ENCODE data around the gene NAT9. TPM values are rescaled to one million over a fixed set of nuclear protein-coding genes. Genes with fewer than 3 reads are reported as not detected.
A peak's percentile ranks its signal among the peaks of the same experiment; 100 is the strongest.

Gene NAT9
- total and polyA plus RNA-seq, 2 experiments from 2014 or later = 37.3 to 37.5 TPM

- no peak overlapping the region for H2AFZ ChIP-seq
- no peak overlapping the region for H3K27ac ChIP-seq (ENCODE audit: low read depth)
- H3K27me3 Mint-ChIP-seq (ENCODE audit: insufficient read depth, low read depth, poor library complexity) = peaks cover 30% of the 10 kb centered on the region
- H4K20me1 ChIP-seq (replicated peaks; ENCODE audit: insufficient read depth) = no peaks in the 10 kb centered on the region
- H3K36me3 Mint-ChIP-seq (ENCODE audit: low read depth) = no peaks in the 10 kb centered on the region
- no peak overlapping the region for H3K4me3 ChIP-seq
- no peaks in the 10 kb centered on the region for H3K36me3 ChIP-seq (ENCODE audit: insufficient read depth)
- TF ChIP-seq ETS1 (IDR thresholded peaks at IDR 0.05) (0 out of 2 replicates have a peak, but pooled peaks have one; percentile 17), STAT1 (IDR thresholded peaks at IDR 0.05; ENCODE audit: unreplicated experiment) (no peak), ZNF462 (CRISPR knock-in tag; IDR thresholded peaks at IDR 0.05) (no peak), ZNF331 (CRISPR knock-in tag; IDR thresholded peaks at IDR 0.05; ENCODE audit: low read depth) (no peak)
- H3K9me2 ChIP-seq (ENCODE audit: insufficient read depth) = no peaks in the 10 kb centered on the region
- peaks cover 41% of the 10 kb centered on the region for H3K4me1 ChIP-seq (ENCODE audit: insufficient read depth)
- no peaks in the 10 kb centered on the region for H3K79me2 ChIP-seq (replicated peaks; ENCODE audit: insufficient read depth)
- no peak overlapping the region for H3K4me3 Mint-ChIP-seq
- no peaks in the 10 kb centered on the region for H3K9me3 Mint-ChIP-seq
- H3K4me2 ChIP-seq = peak overlapping the region; percentile 48; the same call in 1 of the 2 replicates
- ATAC-seq = no peak
- H3K27ac Mint-ChIP-seq = no peak overlapping the region; the same call in 1 of the 2 replicates
- peaks cover 48% of the 10 kb centered on the region for H3K4me1 Mint-ChIP-seq
- H3K27me3 ChIP-seq (ENCODE audit: insufficient read depth) = no peaks in the 10 kb centered on the region
- H3F3A ChIP-seq (replicated peaks; ENCODE audit: low read depth) = peaks cover 7% of the 10 kb centered on the region; the same call in 1 of the 2 replicates
- no peak for DNase-seq (ENCODE audit: low spot score)
Measured at GRCh38 chr17:74742153-74742515, 34.0 kb downstream of the NAT9 start.
